Activated CD8-positive, alpha-beta T cell treated with anti-CD3 and anti-CD28 coated beads for 36 hours (primary cell): ENCODE measurements around the gene ABCC12. TPM values are rescaled to one million over a fixed set of nuclear protein-coding genes. Genes with fewer than 3 reads are reported as not detected.

ENCODE experiments used
- ATAC-seq: fragments of 200-7000 bp; cut with Tn5 transposase; one replicate; pipeline ENCODE4 v1.10.0; 2021; ENCODE audit warnings: mild to moderate bottlenecking, moderate library complexity
- CTCF ChIA-PET: fragments of 350-600 bp; sonication (Branson Sonifier 250); formaldehyde crosslinking; loops from one replicate; lab custom pipeline; 2021; ENCODE audit warnings: antibody characterized with exemption; lab: Charles Lee
- POLR2A ChIA-PET: fragments of 350-600 bp; sonication (Branson Sonifier 250); formaldehyde crosslinking; loops from one replicate; lab custom pipeline; 2021; ENCODE audit warnings: antibody characterized with exemption; lab: Charles Lee
- DNase-seq: peaks from one replicate; pipeline ENCODE4 v3.0.0-alpha.2; 2020
- H3K27ac Mint-ChIP-seq: one replicate; pipeline ENCODE4 v1.8.0; 2021; ENCODE audit warnings: mild to moderate bottlenecking, mixed read lengths
- H3K27me3 Mint-ChIP-seq: one replicate; pipeline ENCODE4 v1.8.0; 2021; ENCODE audit warnings: mixed read lengths
- H3K36me3 Mint-ChIP-seq: one replicate; pipeline ENCODE4 v1.8.0; 2021; ENCODE audit warnings: low read depth, mixed read lengths
- H3K4me1 Mint-ChIP-seq: one replicate; pipeline ENCODE4 v1.8.0; 2021; ENCODE audit warnings: low read depth, mixed read lengths
- H3K4me3 Mint-ChIP-seq: one replicate; pipeline ENCODE4 v1.8.0; 2021; ENCODE audit warnings: mild to moderate bottlenecking, moderate library complexity, mixed read lengths
- H3K9me3 Mint-ChIP-seq: one replicate; pipeline ENCODE4 v1.8.0; 2021; ENCODE audit warnings: mixed read lengths
- intact Hi-C: fragments of 100-400 bp; cut with micrococcal nuclease; formaldehyde crosslinking; loops from one replicate; pipeline ENCODE4 v1.10.0; 2022
- total RNA-seq, 2 experiments: library from RNA; stranded (reverse); gene quantifications; one replicate each; pipeline ENCODE4 v1.2.3, GENCODE V29; 2021
- TF ChIP-seq, protein P1 (sequence below): fragments of 200-600 bp; IDR thresholded peaks from one replicate; pipeline ENCODE4 v1.8.0; 2022; ENCODE audit warnings: antibody characterized with exemption, mild to moderate bottlenecking

ABCC12 gene
- total RNA-seq, 2 experiments from 2014 or later: not detected

DNA sequence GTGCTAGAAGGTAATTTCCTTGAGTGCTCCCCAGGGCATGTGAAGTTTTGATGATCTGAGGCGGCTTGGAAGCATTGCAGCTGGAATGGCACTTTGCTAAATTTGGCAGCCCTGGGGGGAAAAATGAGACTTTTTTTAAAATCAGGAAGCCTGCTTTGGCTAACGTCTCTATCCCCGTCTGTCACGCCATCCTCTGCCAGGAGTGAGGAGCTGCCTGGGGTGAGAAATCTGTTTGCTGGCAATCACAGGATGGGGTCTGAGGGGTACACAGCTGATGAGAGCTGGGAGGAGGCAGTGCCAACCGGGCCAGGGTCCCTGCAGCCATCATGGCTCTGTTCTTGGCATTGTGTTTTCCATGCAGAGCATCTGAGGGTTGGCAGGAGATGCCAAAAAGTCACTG is 2.0 kb downstream of the ABCC12 start:
- POLR2A ChIA-PET: no interaction called here
- TF ChIP-seq, protein P1, sequence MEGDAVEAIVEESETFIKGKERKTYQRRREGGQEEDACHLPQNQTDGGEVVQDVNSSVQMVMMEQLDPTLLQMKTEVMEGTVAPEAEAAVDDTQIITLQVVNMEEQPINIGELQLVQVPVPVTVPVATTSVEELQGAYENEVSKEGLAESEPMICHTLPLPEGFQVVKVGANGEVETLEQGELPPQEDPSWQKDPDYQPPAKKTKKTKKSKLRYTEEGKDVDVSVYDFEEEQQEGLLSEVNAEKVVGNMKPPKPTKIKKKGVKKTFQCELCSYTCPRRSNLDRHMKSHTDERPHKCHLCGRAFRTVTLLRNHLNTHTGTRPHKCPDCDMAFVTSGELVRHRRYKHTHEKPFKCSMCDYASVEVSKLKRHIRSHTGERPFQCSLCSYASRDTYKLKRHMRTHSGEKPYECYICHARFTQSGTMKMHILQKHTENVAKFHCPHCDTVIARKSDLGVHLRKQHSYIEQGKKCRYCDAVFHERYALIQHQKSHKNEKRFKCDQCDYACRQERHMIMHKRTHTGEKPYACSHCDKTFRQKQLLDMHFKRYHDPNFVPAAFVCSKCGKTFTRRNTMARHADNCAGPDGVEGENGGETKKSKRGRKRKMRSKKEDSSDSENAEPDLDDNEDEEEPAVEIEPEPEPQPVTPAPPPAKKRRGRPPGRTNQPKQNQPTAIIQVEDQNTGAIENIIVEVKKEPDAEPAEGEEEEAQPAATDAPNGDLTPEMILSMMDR: no peak
- intact Hi-C loops: loop anchor here (10.0 kb wide), 1 partner anchor 1009 kb away; the partner anchor contains the start of gene NETO2
- CTCF ChIA-PET: interaction anchor here (0.9 to 1.8 kb wide), 2 partner anchors 11 to 1011 kb away, joined by 3 to 5 read pairs; partner anchors contain the start of gene NETO2
- H3K27ac Mint-ChIP-seq: no peak overlapping the region
- no peaks in the 10 kb centered on the region for H3K36me3 Mint-ChIP-seq
- H3K9me3 Mint-ChIP-seq: no peaks in the 10 kb centered on the region
- H3K27me3 Mint-ChIP-seq: peaks cover 25% of the 10 kb centered on the region
- no peak overlapping the region for H3K4me3 Mint-ChIP-seq
- peaks cover 21% of the 10 kb centered on the region for H3K4me1 Mint-ChIP-seq
- no peak for DNase-seq
- ATAC-seq: no peak

DNA sequence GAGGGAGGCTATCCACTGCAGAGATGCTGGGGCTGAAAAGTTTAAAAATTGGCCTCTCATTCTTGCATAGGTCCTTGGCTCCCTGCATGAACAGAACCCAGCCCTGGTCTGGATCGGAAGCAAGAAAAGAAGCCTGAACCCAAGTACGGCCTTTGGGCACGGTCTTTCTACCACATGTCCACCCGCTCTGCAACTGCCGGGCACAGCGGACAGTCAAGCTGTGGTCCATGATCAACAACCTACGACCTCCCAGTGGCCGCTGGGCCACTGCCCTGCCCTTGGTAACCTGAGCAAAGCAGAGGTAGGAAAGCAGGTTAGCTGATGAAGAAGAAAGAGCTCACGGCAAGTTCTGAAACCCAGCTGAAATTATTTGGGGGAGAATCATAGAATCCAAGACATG is 3.6 kb downstream of the ABCC12 start:
- H3K36me3 Mint-ChIP-seq: no peaks in the 10 kb centered on the region
- ChIA-PET CTCF (interaction anchor here (1.8 kb wide), 1 partner anchor 13 kb away, joined by 5 read pairs; no protein-coding TSS in a partner anchor), POLR2A (no interaction called here)
- peaks cover 5% of the 10 kb centered on the region for H3K4me1 Mint-ChIP-seq
- no peak overlapping the region for H3K4me3 Mint-ChIP-seq
- H3K9me3 Mint-ChIP-seq: no peaks in the 10 kb centered on the region
- no peak for DNase-seq
- intact Hi-C loops: loop anchor here (10.0 kb wide), 1 partner anchor 1007 kb away; the partner anchor contains the start of gene NETO2
- no peak overlapping the region for H3K27ac Mint-ChIP-seq
- TF ChIP-seq, protein P1: no peak
- ATAC-seq: no peak
- H3K27me3 Mint-ChIP-seq: peaks cover 24% of the 10 kb centered on the region

DNA sequence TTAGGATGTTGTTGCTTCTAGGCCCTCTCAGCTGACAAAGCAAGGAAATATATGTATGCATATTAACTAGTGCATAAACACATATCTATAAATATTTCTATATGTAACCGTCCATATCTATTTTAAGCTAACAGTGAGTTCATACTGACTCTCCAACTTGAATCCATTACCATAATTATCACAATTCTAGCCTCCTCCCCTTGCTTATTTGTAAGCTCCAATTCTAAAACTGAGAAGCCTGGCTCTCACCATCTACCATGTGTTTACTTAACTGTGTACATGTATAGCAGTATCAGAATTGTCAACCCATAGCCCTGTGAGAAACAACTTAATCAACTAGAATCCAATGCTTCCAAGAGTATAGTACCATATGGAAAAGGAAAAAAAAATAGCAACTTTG is 5.1 kb downstream of the ABCC12 start:
- DNase-seq (no peak), ATAC-seq (no peak)
- H3K36me3 Mint-ChIP-seq: no peaks in the 10 kb centered on the region
- CTCF ChIA-PET: interaction anchor here (1.2 kb wide), 1 partner anchor 1007 kb away, joined by 3 read pairs; the partner anchor contains the start of gene NETO2
- POLR2A ChIA-PET: interaction anchor here (0.7 kb wide), 1 partner anchor 16 kb away, joined by 3 read pairs; no protein-coding TSS in a partner anchor
- no peaks in the 10 kb centered on the region for H3K9me3 Mint-ChIP-seq
- H3K4me1 Mint-ChIP-seq: no peaks in the 10 kb centered on the region
- TF ChIP-seq, protein P1: no peak
- intact Hi-C loops: loop anchor here (10.0 kb wide), 1 partner anchor 1006 kb away; the partner anchor contains the start of gene NETO2
- peaks cover 23% of the 10 kb centered on the region for H3K27me3 Mint-ChIP-seq
- H3K4me3 Mint-ChIP-seq: no peak overlapping the region
- H3K27ac Mint-ChIP-seq: no peak overlapping the region

DNA sequence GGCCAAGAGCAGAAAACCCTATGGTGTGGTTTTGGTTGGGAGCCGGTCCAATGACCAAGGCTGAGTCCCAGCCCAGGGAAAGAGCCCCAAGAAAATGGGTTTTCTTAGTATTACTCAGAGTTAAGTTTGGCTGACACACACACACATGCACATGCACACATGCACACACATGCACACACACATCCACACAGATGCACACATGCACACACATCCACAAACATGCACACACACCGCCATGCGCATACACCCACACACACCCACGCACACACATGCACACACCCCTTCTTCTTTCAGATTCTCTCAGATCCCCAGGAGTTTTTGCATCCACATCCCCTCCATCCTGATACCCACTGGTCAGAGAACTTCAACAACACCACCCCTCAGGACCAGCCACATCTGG is 9.1 kb downstream of the ABCC12 start:
- Mint-ChIP-seq H3K9me3 (no peaks in the 10 kb centered on the region), H3K27me3 (peaks cover 22% of the 10 kb centered on the region), H3K36me3 (no peaks in the 10 kb centered on the region), H3K27ac (no peak overlapping the region), H3K4me3 (no peak overlapping the region), H3K4me1 (no peaks in the 10 kb centered on the region)
- ATAC-seq (no peak), DNase-seq (no peak)
- intact Hi-C loops: no loop called here
- POLR2A ChIA-PET: no interaction called here
- CTCF ChIA-PET: interaction anchor here (2.7 kb wide), 1 partner anchor 18 kb away, joined by 6 read pairs; no protein-coding TSS in a partner anchor
- TF ChIP-seq, protein P1: no peak

DNA sequence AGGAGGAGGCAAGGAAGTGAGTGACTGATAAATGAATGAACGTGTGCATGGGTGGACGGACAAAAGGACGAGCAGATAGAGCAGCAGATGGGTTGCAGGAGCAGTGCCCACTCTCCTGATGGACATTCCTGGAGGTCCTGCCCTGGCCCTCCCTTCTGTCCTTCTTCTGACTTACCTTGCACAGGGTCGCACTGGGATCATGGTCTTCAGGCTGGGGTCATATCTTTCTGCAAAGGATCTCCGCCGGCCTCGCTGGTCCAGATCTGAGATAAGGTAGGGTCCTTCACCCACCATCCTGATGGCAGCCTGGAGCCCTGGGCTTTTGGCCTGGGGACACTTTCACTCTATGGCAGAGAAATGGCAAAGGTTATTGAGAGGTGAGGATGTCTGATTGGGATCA is 9.7 kb downstream of the ABCC12 start:
- intact Hi-C loops: no loop called here
- no peak overlapping the region for H3K27ac Mint-ChIP-seq
- ATAC-seq (no peak), DNase-seq (no peak)
- no peaks in the 10 kb centered on the region for H3K4me1 Mint-ChIP-seq
- H3K36me3 Mint-ChIP-seq: no peaks in the 10 kb centered on the region
- H3K9me3 Mint-ChIP-seq: no peaks in the 10 kb centered on the region
- H3K4me3 Mint-ChIP-seq: no peak overlapping the region
- ChIA-PET CTCF (interaction anchor here (2.7 kb wide), 1 partner anchor 19 kb away, joined by 6 read pairs; no protein-coding TSS in a partner anchor), POLR2A (no interaction called here)
- TF ChIP-seq, protein P1: no peak
- H3K27me3 Mint-ChIP-seq: peaks cover 21% of the 10 kb centered on the region
